ENCODE data around the gene CAMK2B.

- no peak for TF ChIP-seq CTCF (IDR thresholded peaks at IDR 0.05)
- no peak for TF ChIP-seq POLR2AphosphoS5 (IDR thresholded peaks at IDR 0.05)
Observed at GRCh38 chr7:44201813-44202212, 123.6 kb downstream of the CAMK2B start.

Measured in suprapubic skin (tissue), 3 donors.